GM19240 (cell line): ENCODE results near the gene AP3S2.

Source experiments
- DNase-seq: peaks from one replicate; pipeline ENCODE4 v3.0.0; 2011; ENCODE audit warnings: low spot score; ENCODE audit not compliant: insufficient read length

Gene AP3S2

GRCh38 chr15:89781891-89782618 is 111.7 kb downstream of the AP3S2 start:
- DNase-seq = no peak

DNA sequence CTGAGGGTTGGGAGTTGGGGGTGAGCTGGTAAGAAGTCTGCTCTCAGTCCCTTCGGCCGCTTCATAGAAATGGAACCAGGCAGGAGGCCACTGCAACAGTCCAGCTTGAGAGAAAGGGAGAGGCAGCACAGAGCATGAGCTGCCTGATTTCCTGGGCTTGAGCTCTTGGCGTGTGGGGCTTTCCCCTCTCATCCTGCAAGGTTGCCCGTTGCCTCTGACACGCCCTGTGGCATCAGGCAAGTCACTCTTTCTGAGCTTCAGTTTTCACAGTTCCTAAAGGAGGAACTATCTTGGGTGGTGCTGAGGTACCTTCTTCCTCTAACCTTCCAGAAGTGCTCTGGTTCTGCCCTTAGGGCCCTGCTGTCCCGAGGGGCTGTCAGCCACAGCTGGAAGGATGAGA is 112.7 kb downstream of the AP3S2 start:
- DNase-seq = no peak

GRCh38 chr15:89780601-89781000 is 113.2 kb downstream of the AP3S2 start:
- no peak for DNase-seq
